Caco-2 (cell line): ENCODE measurements around the gene API5. TPM values are rescaled to one million over a fixed set of nuclear protein-coding genes. Genes with fewer than 3 reads are reported as not detected.

Experiments used
- BruUV-seq: library from RNA; stranded (reverse); fragments of 400-500 nt; replicated peaks from 2 replicates; lab custom pipeline; 2021; lab: Mats Ljungman, UMichigan
- CTCF ChIA-PET: fragments of 300-600 bp; sonication (Branson Sonifier 250); formaldehyde crosslinking; loops from one replicate; lab custom pipeline; 2022; ENCODE audit warnings: antibody characterized with exemption; lab: Charles Lee
- POLR2A ChIA-PET: fragments of 300-600 bp; sonication (Branson Sonifier 250); formaldehyde crosslinking; loops from one replicate; lab custom pipeline; 2022; ENCODE audit warnings: antibody characterized with exemption; lab: Charles Lee
- DNase-seq, 2 experiments: peaks; one replicate each; pipeline versions ENCODE4 v3.0.0 to v3.0.0-alpha.2; 2020 to 2022
- H3K27me3 ChIP-seq: replicated peaks from 2 replicates; pipeline ENCODE4 v1.6.0; 2011; ENCODE audit warnings: low read length; ENCODE audit not compliant: control insufficient read depth, insufficient read depth
- H3K36me3 ChIP-seq: 2 replicates; pipeline ENCODE4 v1.5.1; 2011; ENCODE audit warnings: low read length; ENCODE audit not compliant: control insufficient read depth, insufficient read depth
- H3K4me1 ChIP-seq: fragments of 250-450 bp; sonication (Bioruptor Pico); 2 replicates; pipeline ENCODE4 v1.5.1; 2020; ENCODE audit warnings: mild to moderate bottlenecking
- H3K4me3 ChIP-seq: 2 replicates; pipeline ENCODE4 v1.5.1; 2011; ENCODE audit warnings: low read depth, mild to moderate bottlenecking, control low read depth, low read length
- H3K9me3 ChIP-seq: fragments of 250-450 bp; sonication (Bioruptor Pico); 2 replicates; pipeline ENCODE4 v1.5.1; 2020; ENCODE audit warnings: mild to moderate bottlenecking, moderate library complexity
- H3K27ac Mint-ChIP-seq: one replicate; pipeline ENCODE4 v1.8.0; 2022; ENCODE audit warnings: mixed read lengths; ENCODE audit not compliant: unreplicated experiment
- H3K27me3 Mint-ChIP-seq: one replicate; pipeline ENCODE4 v1.8.0; 2022; ENCODE audit warnings: mixed read lengths; ENCODE audit not compliant: insufficient read depth, unreplicated experiment
- H3K36me3 Mint-ChIP-seq: one replicate; pipeline ENCODE4 v1.8.0; 2022; ENCODE audit warnings: mild to moderate bottlenecking, mixed read lengths; ENCODE audit not compliant: insufficient read depth, unreplicated experiment
- H3K4me1 Mint-ChIP-seq: one replicate; pipeline ENCODE4 v1.8.0; 2022; ENCODE audit warnings: low read depth, mixed read lengths; ENCODE audit not compliant: unreplicated experiment
- H3K4me3 Mint-ChIP-seq: one replicate; pipeline ENCODE4 v1.8.0; 2022; ENCODE audit warnings: mild to moderate bottlenecking, moderate library complexity, mixed read lengths; ENCODE audit not compliant: unreplicated experiment
- H3K9me3 Mint-ChIP-seq: one replicate; pipeline ENCODE4 v1.8.0; 2022; ENCODE audit warnings: mixed read lengths; ENCODE audit not compliant: unreplicated experiment
- intact Hi-C: fragments of 100-400 bp; cut with micrococcal nuclease; formaldehyde crosslinking; loops from one replicate; pipeline ENCODE4 v1.10.0; 2022; ENCODE audit not compliant: unreplicated experiment
- total RNA-seq: library from RNA; stranded (reverse); gene quantifications from 2 replicates; pipeline ENCODE4 v1.2.3, GENCODE V29; 2022
- TF ChIP-seq, protein P1 (sequence below), 2 experiments: fragments of 200-600 bp in 1 of 2; IDR thresholded peaks; 1 replicate in 1 of 2; 2 replicates in 1 of 2; pipeline versions ENCODE4 v1.5.1 to v1.8.0; 2011 to 2022; ENCODE audit warnings: antibody characterized with exemption in 1 of 2, control low read depth in 1 of 2, inconsistent platforms in 1 of 2, low read depth in 1 of 2, low read length in 1 of 2, mild to moderate bottlenecking in 1 of 2, moderate library complexity in 1 of 2; ENCODE audit not compliant: insufficient read depth in 1 of 2, severe bottlenecking in 1 of 2, unreplicated experiment in 1 of 2

The API5 gene
- total RNA-seq, 1 experiment from 2014 or later, result 140 TPM

GRCh38 chr11:43268786-43269185 lies 43.0 kb upstream of the API5 start:
- Mint-ChIP-seq H3K27me3 (peaks cover 21% of the 10 kb centered on the region), H3K4me1 (no peaks in the 10 kb centered on the region), H3K4me3 (no peak overlapping the region), H3K9me3 (peaks cover 13% of the 10 kb centered on the region), H3K27ac (no peak overlapping the region), H3K36me3 (no peaks in the 10 kb centered on the region)
- POLR2A ChIA-PET, result interaction anchor here (0.6 kb wide), 1 partner anchor 31 kb away, joined by 3 read pairs; no protein-coding TSS in a partner anchor
- TF ChIP-seq, protein P1, sequence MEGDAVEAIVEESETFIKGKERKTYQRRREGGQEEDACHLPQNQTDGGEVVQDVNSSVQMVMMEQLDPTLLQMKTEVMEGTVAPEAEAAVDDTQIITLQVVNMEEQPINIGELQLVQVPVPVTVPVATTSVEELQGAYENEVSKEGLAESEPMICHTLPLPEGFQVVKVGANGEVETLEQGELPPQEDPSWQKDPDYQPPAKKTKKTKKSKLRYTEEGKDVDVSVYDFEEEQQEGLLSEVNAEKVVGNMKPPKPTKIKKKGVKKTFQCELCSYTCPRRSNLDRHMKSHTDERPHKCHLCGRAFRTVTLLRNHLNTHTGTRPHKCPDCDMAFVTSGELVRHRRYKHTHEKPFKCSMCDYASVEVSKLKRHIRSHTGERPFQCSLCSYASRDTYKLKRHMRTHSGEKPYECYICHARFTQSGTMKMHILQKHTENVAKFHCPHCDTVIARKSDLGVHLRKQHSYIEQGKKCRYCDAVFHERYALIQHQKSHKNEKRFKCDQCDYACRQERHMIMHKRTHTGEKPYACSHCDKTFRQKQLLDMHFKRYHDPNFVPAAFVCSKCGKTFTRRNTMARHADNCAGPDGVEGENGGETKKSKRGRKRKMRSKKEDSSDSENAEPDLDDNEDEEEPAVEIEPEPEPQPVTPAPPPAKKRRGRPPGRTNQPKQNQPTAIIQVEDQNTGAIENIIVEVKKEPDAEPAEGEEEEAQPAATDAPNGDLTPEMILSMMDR (IDR thresholded peaks at IDR 0.05; ENCODE audit: insufficient read depth in 1 of 2, low read depth in 1 of 2, low read length in 1 of 2, severe bottlenecking in 1 of 2, unreplicated experiment in 1 of 2), result no peak
- Histone ChIP-seq H3K27me3 (no peaks in the 10 kb centered on the region), H3K4me3 (no peak overlapping the region), H3K9me3 (no peaks in the 10 kb centered on the region; the same call in 1 of the 2 replicates), H3K36me3 (no peaks in the 10 kb centered on the region), H3K4me1 (no peaks in the 10 kb centered on the region)
- CTCF ChIA-PET, result interaction anchor here (0.6 kb wide), 1 partner anchor 18 kb away, joined by 3 read pairs; no protein-coding TSS in a partner anchor
- BruUV-seq, result no TSS peak
- intact Hi-C loops, result no loop called here
- DNase-seq, result no peak

GRCh38 chr11:43269254-43269918 lies 42.4 kb upstream of the API5 start:
- Mint-ChIP-seq H3K36me3 (no peaks in the 10 kb centered on the region), H3K9me3 (peaks cover 19% of the 10 kb centered on the region), H3K4me1 (no peaks in the 10 kb centered on the region), H3K4me3 (no peak overlapping the region), H3K27me3 (peaks cover 16% of the 10 kb centered on the region), H3K27ac (no peak overlapping the region)
- no TSS peak for BruUV-seq
- Histone ChIP-seq H3K9me3 (no peaks in the 10 kb centered on the region; the same call in 1 of the 2 replicates), H3K36me3 (no peaks in the 10 kb centered on the region), H3K4me1 (no peaks in the 10 kb centered on the region), H3K4me3 (no peak overlapping the region), H3K27me3 (no peaks in the 10 kb centered on the region)
- CTCF ChIA-PET, result interaction anchor here (0.6 kb wide), 1 partner anchor 17 kb away, joined by 3 read pairs; no protein-coding TSS in a partner anchor
- POLR2A ChIA-PET, result interaction anchor here (0.6 kb wide), 1 partner anchor 32 kb away, joined by 3 read pairs; no protein-coding TSS in a partner anchor
- DNase-seq, result no peak
- intact Hi-C loops, result no loop called here
- TF ChIP-seq, protein P1 (IDR thresholded peaks at IDR 0.05; ENCODE audit: insufficient read depth in 1 of 2, low read depth in 1 of 2, low read length in 1 of 2, severe bottlenecking in 1 of 2, unreplicated experiment in 1 of 2), result no peak

DNA sequence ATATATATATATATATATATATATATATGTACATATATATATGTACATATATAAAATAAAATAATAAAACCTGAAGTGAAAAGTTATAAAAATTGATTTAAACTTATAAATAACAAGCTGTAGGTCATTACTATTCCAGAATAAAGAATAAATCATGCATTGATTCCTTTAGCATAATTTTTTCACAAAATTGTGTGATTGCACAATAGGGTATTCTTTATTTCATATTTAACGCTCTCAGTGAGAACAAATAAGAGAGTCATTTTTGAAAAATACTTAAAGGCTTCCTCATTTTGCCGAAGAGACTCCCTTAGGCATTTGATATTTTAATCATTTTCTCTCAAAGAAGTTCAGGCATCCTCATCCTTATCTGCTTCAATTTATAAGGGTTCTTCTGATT lies 41.3 kb upstream of the API5 start:
- ChIA-PET POLR2A (no interaction called here), CTCF (no interaction called here)
- Mint-ChIP-seq H3K27ac (no peak overlapping the region), H3K4me1 (no peaks in the 10 kb centered on the region), H3K4me3 (no peak overlapping the region), H3K36me3 (no peaks in the 10 kb centered on the region), H3K9me3 (peaks cover 20% of the 10 kb centered on the region), H3K27me3 (peaks cover 11% of the 10 kb centered on the region)
- TF ChIP-seq, protein P1 (IDR thresholded peaks at IDR 0.05; ENCODE audit: insufficient read depth in 1 of 2, low read depth in 1 of 2, low read length in 1 of 2, severe bottlenecking in 1 of 2, unreplicated experiment in 1 of 2), result no peak
- Histone ChIP-seq H3K9me3 (no peaks in the 10 kb centered on the region; the same call in 1 of the 2 replicates), H3K4me3 (no peak overlapping the region), H3K4me1 (no peaks in the 10 kb centered on the region), H3K36me3 (no peaks in the 10 kb centered on the region), H3K27me3 (no peaks in the 10 kb centered on the region)
- no TSS peak for BruUV-seq
- intact Hi-C loops, result no loop called here
- no peak for DNase-seq
